Transverse colon (tissue), 4 donors: ENCODE data around the gene MARK2. TPM values are rescaled to one million over a fixed set of nuclear protein-coding genes. Genes with fewer than 3 reads are reported as not detected.

ENCODE experiments used
- DNase-seq: peaks from one replicate; pipeline ENCODE4 v3.0.0-alpha.2; 2019
- H3K27ac ChIP-seq, 4 donors: fragments of 200-600 bp; sonication (generic); 2 replicates each; pipeline ENCODE4 v1.5.1; 2016 to 2018; ENCODE audit warnings: inconsistent platforms in 4 of 4
- H3K27me3 ChIP-seq: fragments of 200-600 bp; sonication (generic); 2 replicates; pipeline ENCODE4 v1.5.1; 2017; ENCODE audit warnings: inconsistent platforms
- H3K36me3 ChIP-seq, 4 donors: fragments of 200-600 bp; sonication (generic); 2 replicates each; pipeline ENCODE4 v1.5.1; 2017 to 2019; ENCODE audit warnings: inconsistent platforms in 4 of 4
- H3K4me1 ChIP-seq, 4 donors: fragments of 200-600 bp; sonication (generic); 2 replicates each; pipeline ENCODE4 v1.5.1; 2017 to 2020; ENCODE audit warnings: inconsistent platforms in 4 of 4
- H3K4me3 ChIP-seq, 4 donors: fragments of 200-600 bp; sonication (generic); 1 replicate in 1 of 4; 2 replicates in 3 of 4; pipeline versions ENCODE4 v1.5.1 to v1.6.1; 2017 to 2019; ENCODE audit warnings: inconsistent platforms in 4 of 4
- H3K9me3 ChIP-seq, 2 donors: fragments of 200-600 bp; sonication (generic); 2 replicates each; pipeline ENCODE4 v1.5.1; 2017 to 2019; ENCODE audit warnings: inconsistent platforms in 2 of 2
- EP300 ChIP-seq: sonication (generic); formaldehyde crosslinking; IDR thresholded peaks from one replicate; pipeline ENCODE4 v1.6.1; 2017; ENCODE audit warnings: antibody characterized with exemption, low read depth
- POLR2A ChIP-seq: fragments of 450-650 bp; IDR thresholded peaks from one replicate; pipeline ENCODE4 v1.6.1; 2016; ENCODE audit warnings: antibody characterized with exemption, mild to moderate bottlenecking, moderate library complexity
- POLR2AphosphoS5 ChIP-seq, 3 donors: sonication (generic); formaldehyde crosslinking; IDR thresholded peaks; one replicate each; pipeline ENCODE4 v1.6.1; 2016; ENCODE audit warnings: antibody characterized with exemption in 3 of 3
- WGBS, 2 donors: methylation state at CpG; one replicate each; pipeline ENCODE4 v1.1.5; 2018; ENCODE audit warnings: low coverage in 1 of 2; 5-methylcytosine and 5-hydroxymethylcytosine counted together
- in situ Hi-C, 4 donors: fragments of 200-750 bp; cut with MboI; loops; one replicate each; pipeline versions ENCODE4 v1.15.0 to v1.15.1; 2017; ENCODE audit warnings: low sequenced_read_pairs in 3 of 4, low pct_ligation_motif_present in 1 of 4, low pct_unique_long_range_greater_than_20kb in 1 of 4
- intact Hi-C: fragments of 100-400 bp; cut with DNase I; formaldehyde crosslinking; loops from one replicate; pipeline ENCODE4 v1.15.1; 2023; ENCODE audit warnings: low total_unique reads
- total RNA-seq, 4 donors: library from RNA; depleted of rRNA; stranded (reverse); fragments of >200 nt; gene quantifications; one replicate each; pipeline ENCODE4 v1.1.0, GENCODE V29; 2016
- TF ChIP-seq, protein P1 (sequence below), 5 experiments: fragments of 200-600 bp in 3 of 5; fragments of 450-650 bp in 2 of 5; sonication (generic) in 3 of 5; IDR thresholded peaks; 1 replicate in 2 of 5; 2 replicates in 3 of 5; pipeline ENCODE4 v1.5.1; 2016 to 2017; ENCODE audit warnings: antibody characterized with exemption in 5 of 5, inconsistent platforms in 3 of 5, mild to moderate bottlenecking in 2 of 5, moderate library complexity in 1 of 5

The MARK2 gene
- total RNA-seq, 4 donors from 2014 or later: 33.0 to 106 (median 77.8) TPM

- H3K36me3 ChIP-seq: peaks cover 0 to 23% (median 11%) of the 10 kb centered on the region in 4 donors
- 85% methylated on average over 44 of the region's 46 CpGs; no CpG with 5 or more reads in 1 of the 2 donors for whole genome bisulfite sequencing, 2 donors
- intact Hi-C loops: no loop called here
Measured at GRCh38 chr11:63908631-63909401, 69.9 kb downstream of the MARK2 start.

DNA sequence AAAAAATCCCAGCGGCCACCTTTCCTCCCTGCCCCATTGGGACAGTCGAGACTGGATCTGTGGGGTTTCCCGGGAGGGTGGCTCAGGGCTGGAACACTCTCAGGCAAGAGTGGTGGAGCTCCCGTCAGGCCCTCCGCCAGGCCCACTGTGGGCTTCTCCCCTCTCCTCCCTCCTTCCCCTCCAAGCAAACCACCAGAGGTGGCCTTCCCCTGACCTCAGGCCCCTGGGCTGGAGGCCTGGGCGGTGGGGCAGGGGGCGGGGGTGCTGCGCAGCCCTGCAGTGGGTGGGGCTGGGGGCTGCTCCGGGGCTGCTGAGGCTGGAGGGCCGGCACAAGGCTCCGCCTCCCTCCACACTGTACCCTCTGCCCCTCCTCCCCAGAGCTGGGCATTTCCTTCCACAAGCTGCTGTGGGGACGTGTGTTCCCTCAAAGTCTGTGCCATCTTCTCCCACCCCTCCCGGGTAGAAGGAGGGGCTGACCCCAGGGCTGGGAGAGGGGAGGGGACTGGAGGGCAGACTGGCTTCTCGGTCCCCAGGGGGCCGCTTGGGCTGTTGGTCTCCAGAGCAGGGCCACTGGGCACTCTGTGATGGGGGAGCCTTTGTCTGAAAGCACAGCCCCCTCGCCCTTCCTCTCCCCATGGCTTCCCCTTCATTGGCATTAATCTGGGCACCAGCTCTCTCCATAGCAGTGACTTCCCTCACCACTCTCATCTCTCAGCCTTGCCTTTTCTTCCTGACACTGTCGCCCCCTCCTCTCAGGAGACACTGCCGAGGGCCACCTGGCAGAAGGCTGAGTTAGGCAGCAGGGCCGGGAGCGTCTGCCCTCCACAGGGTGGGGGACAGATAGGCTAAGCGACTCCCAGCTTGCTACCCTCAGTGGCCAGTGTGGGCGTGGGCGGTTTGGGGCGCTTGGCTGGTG lies 70.9 kb downstream of the MARK2 start:
- Histone ChIP-seq H3K4me1 (peaks cover 0 to 9% (median 4%) of the 10 kb centered on the region in 4 donors), H3K4me3 (no peak overlapping the region), H3K27ac (no peak overlapping the region), H3K9me3 (no peaks in the 10 kb centered on the region), H3K36me3 (peaks cover 0 to 13% (median 6%) of the 10 kb centered on the region in 4 donors), H3K27me3 (no peaks in the 10 kb centered on the region)
- in situ Hi-C loops (loop anchor here in 1 of 4 donors (10.0 kb wide), 1 partner anchor 75 kb away; the partner anchor contains the start of gene MARK2), intact Hi-C loops (no loop called here)
- TF ChIP-seq POLR2A (no peak), POLR2AphosphoS5 (IDR thresholded peaks at IDR 0.05) (no peak), EP300 (no peak)
- TF ChIP-seq, protein P1, sequence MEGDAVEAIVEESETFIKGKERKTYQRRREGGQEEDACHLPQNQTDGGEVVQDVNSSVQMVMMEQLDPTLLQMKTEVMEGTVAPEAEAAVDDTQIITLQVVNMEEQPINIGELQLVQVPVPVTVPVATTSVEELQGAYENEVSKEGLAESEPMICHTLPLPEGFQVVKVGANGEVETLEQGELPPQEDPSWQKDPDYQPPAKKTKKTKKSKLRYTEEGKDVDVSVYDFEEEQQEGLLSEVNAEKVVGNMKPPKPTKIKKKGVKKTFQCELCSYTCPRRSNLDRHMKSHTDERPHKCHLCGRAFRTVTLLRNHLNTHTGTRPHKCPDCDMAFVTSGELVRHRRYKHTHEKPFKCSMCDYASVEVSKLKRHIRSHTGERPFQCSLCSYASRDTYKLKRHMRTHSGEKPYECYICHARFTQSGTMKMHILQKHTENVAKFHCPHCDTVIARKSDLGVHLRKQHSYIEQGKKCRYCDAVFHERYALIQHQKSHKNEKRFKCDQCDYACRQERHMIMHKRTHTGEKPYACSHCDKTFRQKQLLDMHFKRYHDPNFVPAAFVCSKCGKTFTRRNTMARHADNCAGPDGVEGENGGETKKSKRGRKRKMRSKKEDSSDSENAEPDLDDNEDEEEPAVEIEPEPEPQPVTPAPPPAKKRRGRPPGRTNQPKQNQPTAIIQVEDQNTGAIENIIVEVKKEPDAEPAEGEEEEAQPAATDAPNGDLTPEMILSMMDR (IDR thresholded peaks at IDR 0.05): no peak
- 60 to 73% methylated on average over 1 to 22 of the region's 24 CpGs for WGBS, 2 donors
- no peak for DNase-seq

More at GRCh38 chr11:63908631-63909401, 69.9 kb downstream of the MARK2 start:
- Histone ChIP-seq H3K9me3 (no peaks in the 10 kb centered on the region), H3K27me3 (no peaks in the 10 kb centered on the region), H3K27ac (no peak overlapping the region), H3K4me3 (no peak overlapping the region), H3K4me1 (peaks cover 0 to 9% (median 4%) of the 10 kb centered on the region in 4 donors)
- in situ Hi-C loops: loop anchor here in 1 of 4 donors (10.0 kb wide), 1 partner anchor 74 kb away; the partner anchor contains the start of gene MARK2
- no peak for TF ChIP-seq POLR2AphosphoS5 (IDR thresholded peaks at IDR 0.05)
- TF ChIP-seq, protein P1 (IDR thresholded peaks at IDR 0.05): no peak
- no peak for TF ChIP-seq POLR2A
- TF ChIP-seq EP300: no peak
- DNase-seq: no peak

GRCh38 chr11:63910675-63911074 lies 71.8 kb downstream of the MARK2 start:
- Histone ChIP-seq H3K4me1 (peaks cover 0 to 11% (median 5%) of the 10 kb centered on the region in 4 donors), H3K27me3 (no peaks in the 10 kb centered on the region), H3K9me3 (no peaks in the 10 kb centered on the region), H3K27ac (no peak overlapping the region), H3K4me3 (no peak overlapping the region), H3K36me3 (peaks cover 0 to 12% (median 3%) of the 10 kb centered on the region in 4 donors)
- in situ Hi-C loops (no loop called here), intact Hi-C loops (no loop called here)
- TF ChIP-seq, protein P1 (IDR thresholded peaks at IDR 0.05): no peak
- TF ChIP-seq EP300 (no peak), POLR2AphosphoS5 (IDR thresholded peaks at IDR 0.05) (no peak), POLR2A (no peak)
- 84% methylated on average over 9 of the region's 9 CpGs; no CpG with 5 or more reads in 1 of the 2 donors for WGBS, 2 donors
- DNase-seq: no peak

- 85% methylated on average over 7 of the region's 8 CpGs; no CpG with 5 or more reads in 1 of the 2 donors for WGBS, 2 donors
- Histone ChIP-seq H3K4me3 (no peak overlapping the region), H3K9me3 (no peaks in the 10 kb centered on the region), H3K27ac (no peak overlapping the region), H3K4me1 (peaks cover 7 to 18% (median 12%) of the 10 kb centered on the region in 4 donors), H3K36me3 (peaks cover 0 to 12% (median 3%) of the 10 kb centered on the region in 4 donors), H3K27me3 (no peaks in the 10 kb centered on the region)
- DNase-seq: no peak
- intact Hi-C loops (no loop called here), in situ Hi-C loops (no loop called here)
- TF ChIP-seq POLR2A (no peak), POLR2AphosphoS5 (IDR thresholded peaks at IDR 0.05) (no peak), EP300 (no peak)
- TF ChIP-seq, protein P1 (IDR thresholded peaks at IDR 0.05): no peak
Measured at GRCh38 chr11:63911440-63911839, 72.5 kb downstream of the MARK2 start.
